Endothelial cell of umbilical vein (primary cell): ENCODE measurements around the gene SLC9A3. TPM values are rescaled to one million over a fixed set of nuclear protein-coding genes. Genes with fewer than 3 reads are reported as not detected.

Source experiments
- BruUV-seq: library from RNA; stranded (reverse); fragments of 400-500 nt; replicated peaks from 2 replicates; lab custom pipeline; 2021; lab: Mats Ljungman, UMichigan
- CTCF ChIA-PET: fragments of 300-600, 350-600 bp; sonication (Branson Sonifier 250); formaldehyde crosslinking; loops from one replicate; lab custom pipeline; 2021; ENCODE audit warnings: antibody characterized with exemption, inconsistent platforms; lab: Charles Lee
- POLR2A ChIA-PET: fragments of 300-600, 350-600 bp; sonication (Branson Sonifier 250); formaldehyde crosslinking; loops from one replicate; lab custom pipeline; 2021; ENCODE audit warnings: antibody characterized with exemption, inconsistent platforms; lab: Charles Lee
- DNase-seq: peaks from one replicate; pipeline ENCODE4 v3.0.0-alpha.2; 2011; ENCODE audit warnings: low read depth, low spot score
- FAIRE-seq: peaks from 2 replicates; lab custom pipeline; 2011; peaks lifted over from hg19 to GRCh38; lab: Jason Lieb, UNC
- H2AFZ ChIP-seq: 2 replicates; pipeline ENCODE4 v1.6.0; 2012; ENCODE audit warnings: low read depth, low read length, control low read depth, inconsistent platforms
- H3K27ac ChIP-seq: 2 replicates; pipeline ENCODE4 v1.5.1; 2011; ENCODE audit warnings: low read depth, mild to moderate bottlenecking, control low read depth, low read length, moderate library complexity; ENCODE audit not compliant: insufficient read depth
- H3K27me3 ChIP-seq, 2 experiments: 2 replicates each; pipeline versions ENCODE4 v1.6.0 to v1.6.1; 2011; ENCODE audit warnings: low read length in 2 of 2, mixed read lengths in 1 of 2; ENCODE audit not compliant: control insufficient read depth in 2 of 2, insufficient read depth in 2 of 2
- H3K36me3 ChIP-seq, 2 experiments: 2 replicates in 1 of 2; 3 replicates in 1 of 2; pipeline ENCODE4 v1.5.1; 2011; ENCODE audit warnings: low read length in 2 of 2, mild to moderate bottlenecking in 1 of 2, moderate library complexity in 1 of 2; ENCODE audit not compliant: control insufficient read depth in 2 of 2, insufficient read depth in 2 of 2; ENCODE audit errors: extremely low read depth in 1 of 2
- H3K4me1 ChIP-seq: 3 replicates; pipeline ENCODE4 v1.5.1; 2011; ENCODE audit warnings: mild to moderate bottlenecking, low read length; ENCODE audit not compliant: control insufficient read depth, insufficient read depth; ENCODE audit errors: extremely low read depth
- H3K4me2 ChIP-seq: 2 replicates; pipeline ENCODE4 v1.6.1; 2011; ENCODE audit warnings: low read length, control low read depth, mixed read lengths; ENCODE audit not compliant: insufficient read depth
- H3K4me3 ChIP-seq, 3 experiments: fragments of 200-600 bp in 1 of 3; sonication (generic), shearing (Covaris generic) in 1 of 3; replicated peaks in 1 of 3; 2 replicates each; pipeline ENCODE4 v1.5.1; 2011 to 2016; ENCODE audit warnings: control low read depth in 3 of 3, low read length in 3 of 3, mild to moderate bottlenecking in 2 of 3, inconsistent platforms in 1 of 3, low read depth in 1 of 3, moderate library complexity in 1 of 3; ENCODE audit not compliant: insufficient read depth in 1 of 3
- H3K79me2 ChIP-seq: 2 replicates; pipeline ENCODE4 v1.6.0; 2012; ENCODE audit warnings: low read length, inconsistent platforms; ENCODE audit not compliant: control insufficient read depth, insufficient read depth
- H3K9ac ChIP-seq: replicated peaks from 2 replicates; pipeline ENCODE3; 2011; ENCODE audit warnings: low read length, control low read depth; ENCODE audit not compliant: insufficient read depth; ENCODE audit errors: extremely low read depth
- H3K9me1 ChIP-seq: replicated peaks from 3 replicates; pipeline ENCODE4 v1.6.0; 2011; ENCODE audit warnings: mild to moderate bottlenecking, low read length; ENCODE audit not compliant: control insufficient read depth, insufficient read depth; ENCODE audit errors: extremely low read depth
- H3K9me3 ChIP-seq: replicated peaks from 2 replicates; pipeline ENCODE4 v1.5.1; 2012; ENCODE audit warnings: low read length, inconsistent platforms; ENCODE audit not compliant: control insufficient read depth, insufficient read depth
- H4K20me1 ChIP-seq: replicated peaks from 2 replicates; pipeline ENCODE3; 2011; ENCODE audit warnings: mild to moderate bottlenecking, low read length; ENCODE audit not compliant: control insufficient read depth, insufficient read depth; ENCODE audit errors: extremely low read depth
- EZH2 ChIP-seq: IDR thresholded peaks from 2 replicates; pipeline ENCODE4 v1.6.1; 2012; ENCODE audit warnings: borderline replicate concordance, low read depth, mild to moderate bottlenecking, moderate library complexity, low read length, inconsistent platforms; ENCODE audit not compliant: severe bottlenecking
- FOS ChIP-seq: IDR thresholded peaks from 2 replicates; pipeline ENCODE4 v1.6.1; 2011; ENCODE audit warnings: mild to moderate bottlenecking, low read length, moderate library complexity, borderline replicate concordance; ENCODE audit not compliant: insufficient read depth
- GATA2 ChIP-seq: IDR thresholded peaks from 2 replicates; pipeline ENCODE4 v1.7.0; 2011; ENCODE audit warnings: low read depth, mild to moderate bottlenecking, moderate library complexity, mixed read lengths, low read length; ENCODE audit not compliant: insufficient read length, insufficient read depth
- JUN ChIP-seq: IDR thresholded peaks from 2 replicates; pipeline ENCODE4 v1.6.1; 2011; ENCODE audit warnings: borderline replicate concordance, low read depth; ENCODE audit not compliant: insufficient read length, insufficient read depth
- MYC ChIP-seq: IDR thresholded peaks from one replicate; pipeline ENCODE4 v1.6.1; 2011; ENCODE audit warnings: mild to moderate bottlenecking, low read depth, low read length
- POLR2A ChIP-seq: IDR thresholded peaks from 2 replicates; pipeline ENCODE4 v1.6.1; 2012; ENCODE audit warnings: low read depth, mild to moderate bottlenecking, control low read depth, low read length
- POLR2AphosphoS5 ChIP-seq: IDR thresholded peaks from 2 replicates; pipeline ENCODE4 v1.6.1; 2012; ENCODE audit warnings: low read depth, mild to moderate bottlenecking, control low read depth, low read length, moderate library complexity; ENCODE audit not compliant: insufficient read depth
- dilution Hi-C: fragments of 300-500 bp; cut with MboI; formaldehyde crosslinking; loops from one replicate; pipeline ENCODE4 v1.15.0; 2019; ENCODE audit warnings: low sequenced_read_pairs; ENCODE audit not compliant: extremely low pct_ligation_motif_present
- intact Hi-C: fragments of 100-400 bp; cut with micrococcal nuclease; formaldehyde crosslinking; loops from one replicate; pipeline ENCODE4 v1.10.0; 2022
- polyA plus RNA-seq, 4 experiments: library from polyadenylated mRNA; depleted of rRNA in 3 of 4; stranded (reverse) in 3 of 4; unstranded in 1 of 4; fragments of >200 nt; gene quantifications; 2 replicates each; pipeline versions ENCODE4 v1.2.1 to v1.2.3, GENCODE V29; 2011 to 2012; ENCODE audit warnings: missing spikeins in 1 of 4
- total RNA-seq: library from RNA; stranded (reverse); gene quantifications from 2 replicates; pipeline ENCODE4 v1.2.3, GENCODE V29; 2021
- TF ChIP-seq, protein P1 (sequence below): IDR thresholded peaks from 2 replicates; pipeline ENCODE4 v1.6.1; 2011; ENCODE audit not compliant: insufficient read depth, insufficient read length
- TF ChIP-seq, protein P2 (sequence below), 2 donors: IDR thresholded peaks; 1 replicate in 1 of 2; 2 replicates in 1 of 2; pipeline ENCODE4 v1.5.1; 2011; ENCODE audit warnings: low read length in 2 of 2, mild to moderate bottlenecking in 2 of 2, moderate library complexity in 2 of 2, control low read depth in 1 of 2, inconsistent platforms in 1 of 2, low read depth in 1 of 2; ENCODE audit not compliant: insufficient read depth in 1 of 2; ENCODE audit errors: extremely low read depth in 1 of 2

The SLC9A3 gene
- total and polyA plus RNA-seq, 2 donors (not counting 3 experiments of a cell fraction or from before 2014, with no cell fraction given): 0.79 to 0.82 TPM

DNA sequence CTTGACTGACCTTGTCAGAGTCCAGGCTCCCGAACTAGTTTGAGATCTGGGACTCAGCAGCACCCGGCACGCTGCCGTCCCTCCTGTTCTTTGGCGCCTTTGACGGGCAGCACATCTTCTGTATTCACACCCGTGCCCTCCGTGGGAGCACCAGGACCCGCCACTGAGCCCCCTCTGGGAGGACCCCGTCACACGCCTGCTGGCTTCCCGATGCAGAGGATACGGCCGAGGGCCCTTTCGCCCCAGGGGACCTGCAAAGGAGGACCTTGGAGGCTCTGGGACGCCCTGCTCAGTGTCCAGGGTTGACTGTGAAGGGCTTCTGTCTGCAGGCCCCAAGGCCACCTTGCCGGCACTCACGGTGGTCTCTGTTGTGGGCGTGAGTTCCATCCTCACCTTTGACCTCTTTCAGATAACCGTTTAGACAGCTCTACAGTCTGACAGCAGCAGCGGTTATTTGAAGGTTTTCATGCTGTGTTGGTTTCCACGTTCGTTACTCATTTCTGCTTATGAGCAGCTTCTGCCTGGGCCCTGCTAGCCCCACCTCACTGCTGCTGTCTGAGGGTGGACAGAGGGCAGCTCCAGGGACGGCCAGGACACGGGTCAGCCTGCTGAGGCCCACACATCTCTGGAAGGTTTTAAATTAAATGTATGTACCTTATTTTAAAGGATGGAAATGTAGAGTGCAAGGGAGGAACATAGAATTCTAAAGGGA lies 93.9 kb downstream of the SLC9A3 start:
- no peak for DNase-seq
- BruUV-seq: no TSS peak
- intact Hi-C loops: loop anchor here (2.0 kb wide), 1 partner anchor 242 kb away; no protein-coding TSS in a partner anchor
- Histone ChIP-seq H2AFZ (no peak overlapping the region), H3K9me3 (no peaks in the 10 kb centered on the region), H3K4me2 (no peak overlapping the region), H3K9me1 (no peaks in the 10 kb centered on the region), H3K36me3 (no peaks in the 10 kb centered on the region), H3K27ac (no peak overlapping the region), H4K20me1 (no peaks in the 10 kb centered on the region), H3K4me1 (no peaks in the 10 kb centered on the region), H3K79me2 (no peaks in the 10 kb centered on the region), H3K4me3 (no peak overlapping the region), H3K27me3 (no peaks in the 10 kb centered on the region), H3K9ac (no peak overlapping the region)
- FAIRE-seq: no peak
- ChIA-PET POLR2A (no interaction called here), CTCF (interaction anchor here (0.6 to 7.1 kb wide), 12 partner anchors 13 to 242 kb away, joined by 3 to 94 read pairs (median 4); partner anchors contain the start of genes AHRR and PDCD6)
- dilution Hi-C loops: no loop called here
- TF ChIP-seq POLR2A (no peak), POLR2AphosphoS5 (no peak), GATA2 (no peak), MYC (no peak), JUN (no peak), FOS (no peak), EZH2 (no peak)
- TF ChIP-seq, protein P1, sequence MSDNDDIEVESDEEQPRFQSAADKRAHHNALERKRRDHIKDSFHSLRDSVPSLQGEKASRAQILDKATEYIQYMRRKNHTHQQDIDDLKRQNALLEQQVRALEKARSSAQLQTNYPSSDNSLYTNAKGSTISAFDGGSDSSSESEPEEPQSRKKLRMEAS: no peak
- TF ChIP-seq, protein P2, sequence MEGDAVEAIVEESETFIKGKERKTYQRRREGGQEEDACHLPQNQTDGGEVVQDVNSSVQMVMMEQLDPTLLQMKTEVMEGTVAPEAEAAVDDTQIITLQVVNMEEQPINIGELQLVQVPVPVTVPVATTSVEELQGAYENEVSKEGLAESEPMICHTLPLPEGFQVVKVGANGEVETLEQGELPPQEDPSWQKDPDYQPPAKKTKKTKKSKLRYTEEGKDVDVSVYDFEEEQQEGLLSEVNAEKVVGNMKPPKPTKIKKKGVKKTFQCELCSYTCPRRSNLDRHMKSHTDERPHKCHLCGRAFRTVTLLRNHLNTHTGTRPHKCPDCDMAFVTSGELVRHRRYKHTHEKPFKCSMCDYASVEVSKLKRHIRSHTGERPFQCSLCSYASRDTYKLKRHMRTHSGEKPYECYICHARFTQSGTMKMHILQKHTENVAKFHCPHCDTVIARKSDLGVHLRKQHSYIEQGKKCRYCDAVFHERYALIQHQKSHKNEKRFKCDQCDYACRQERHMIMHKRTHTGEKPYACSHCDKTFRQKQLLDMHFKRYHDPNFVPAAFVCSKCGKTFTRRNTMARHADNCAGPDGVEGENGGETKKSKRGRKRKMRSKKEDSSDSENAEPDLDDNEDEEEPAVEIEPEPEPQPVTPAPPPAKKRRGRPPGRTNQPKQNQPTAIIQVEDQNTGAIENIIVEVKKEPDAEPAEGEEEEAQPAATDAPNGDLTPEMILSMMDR (IDR thresholded peaks at IDR 0.05; ENCODE audit: extremely low read depth in 1 of 2, insufficient read depth in 1 of 2, low read depth in 1 of 2, low read length in 2 of 2): no peak
